HG03354 (cell line): ENCODE data around the gene ANKIB1.
"Not testable (repeated sequence)": the region's sequence is repeated elsewhere in the genome, so short reads cannot be mapped to it uniquely, and the experiment has no call there.

Source experiments
- ATAC-seq: cut with Tn5 transposase; IDR thresholded peaks from one replicate; pipeline ENCODE4 v1.9.1; 2021; ENCODE audit warnings: mild to moderate bottlenecking; ENCODE audit not compliant: unreplicated experiment, poor library complexity, severe bottlenecking

The ANKIB1 gene

GRCh38 chr7:92368741-92369140, 123.0 kb downstream of the ANKIB1 start:
- no peak for ATAC-seq

GRCh38 chr7:92375013-92375412, 129.2 kb downstream of the ANKIB1 start:
- no peak for ATAC-seq

GRCh38 chr7:92391071-92391470, 145.3 kb downstream of the ANKIB1 start:
- ATAC-seq, result no peak

GRCh38 chr7:92397542-92397941, 151.8 kb downstream of the ANKIB1 start:
- ATAC-seq, result no peak

- no peak for ATAC-seq
Observed at GRCh38 chr7:92400013-92400412, 154.2 kb downstream of the ANKIB1 start.

GRCh38 chr7:92402920-92403759, 157.4 kb downstream of the ANKIB1 start:
- no peak for ATAC-seq

GRCh38 chr7:92403760-92404074, 157.9 kb downstream of the ANKIB1 start:
- no peak for ATAC-seq

- ATAC-seq, result no peak
Observed at GRCh38 chr7:92404170-92404614, 158.4 kb downstream of the ANKIB1 start.

GRCh38 chr7:92409357-92409756, 163.6 kb downstream of the ANKIB1 start:
- no peak for ATAC-seq

GRCh38 chr7:92410162-92410561, 164.4 kb downstream of the ANKIB1 start:
- not testable (repeated sequence) for ATAC-seq

GRCh38 chr7:92412745-92413144, 167.0 kb downstream of the ANKIB1 start:
- no peak for ATAC-seq

- ATAC-seq, result no peak
Observed at GRCh38 chr7:92413550-92413949, 167.8 kb downstream of the ANKIB1 start.

GRCh38 chr7:92415225-92415624, 169.5 kb downstream of the ANKIB1 start:
- no peak for ATAC-seq

- no peak for ATAC-seq
Observed at GRCh38 chr7:92417913-92418312, 172.1 kb downstream of the ANKIB1 start.

GRCh38 chr7:92421676-92422435, 176.1 kb downstream of the ANKIB1 start:
- no peak for ATAC-seq

- no peak for ATAC-seq
Observed at GRCh38 chr7:92422926-92423325, 177.2 kb downstream of the ANKIB1 start.

GRCh38 chr7:92423710-92424131, 177.9 kb downstream of the ANKIB1 start:
- ATAC-seq, result no peak

GRCh38 chr7:92425311-92425947, 179.7 kb downstream of the ANKIB1 start:
- no peak for ATAC-seq

GRCh38 chr7:92427193-92427592, 181.4 kb downstream of the ANKIB1 start:
- no peak for ATAC-seq

- ATAC-seq, result no peak
Observed at GRCh38 chr7:92432299-92432946, 186.6 kb downstream of the ANKIB1 start.
